HEK293 (cell line): ENCODE measurements around the gene MRPS2.
"Not testable (repeated sequence)": the region's sequence is repeated elsewhere in the genome, so short reads cannot be mapped to it uniquely, and the experiment has no call there.

ENCODE experiments used
- GLIS1 ChIP-seq: fragments of 450-650 bp; formaldehyde crosslinking; IDR thresholded peaks from 2 replicates; pipeline ENCODE4 v1.5.1; 2016; ENCODE audit warnings: missing biosample characterization, missing genetic modification characterization
- ZNF18 ChIP-seq: fragments of 450-650 bp; formaldehyde crosslinking; IDR thresholded peaks from 2 replicates; pipeline ENCODE4 v1.5.1; 2016; ENCODE audit warnings: missing biosample characterization, missing genetic modification characterization
- ZNF184 ChIP-seq: fragments of 450-650 bp; IDR thresholded peaks from 2 replicates; pipeline ENCODE4 v1.5.1; 2018; ENCODE audit warnings: missing biosample characterization, mild to moderate bottlenecking, missing genetic modification characterization

- TF ChIP-seq ZNF18, GLIS1, ZNF184 (tag by site-specific recombination): not testable (repeated sequence)
Observed at GRCh38 chr9:135534826-135535225, 34.3 kb downstream of the MRPS2 start.
